Right atrium auricular region (tissue), 2 donors: ENCODE data around the gene PRKCA. TPM values are rescaled to one million over a fixed set of nuclear protein-coding genes. Genes with fewer than 3 reads are reported as not detected.
"Not testable (repeated sequence)": the region's sequence is repeated elsewhere in the genome, so short reads cannot be mapped to it uniquely, and the experiment has no call there.

Experiments used
- DNase-seq: peaks from one replicate; pipeline ENCODE4 v3.0.0-alpha.2; 2019; ENCODE audit warnings: low spot score
- H3K27ac ChIP-seq, 2 donors: fragments of 200-600 bp; sonication (generic); 1 replicate in 1 of 2; 2 replicates in 1 of 2; pipeline ENCODE4 v1.5.1; 2016 to 2019
- H3K27me3 ChIP-seq, 2 donors: fragments of 200-600 bp; sonication (generic); one replicate each; pipeline versions ENCODE4 v1.5.1 to v1.6.0; 2017 to 2019
- H3K36me3 ChIP-seq: fragments of 200-600 bp; sonication (generic); one replicate; pipeline ENCODE4 v1.5.1; 2016
- H3K4me1 ChIP-seq, 2 donors: fragments of 200-600 bp; sonication (generic); one replicate each; pipeline versions ENCODE4 v1.5.1 to v1.6.0; 2017 to 2019
- H3K4me3 ChIP-seq, 2 donors: fragments of 200-600 bp; sonication (generic); 1 replicate in 1 of 2; 2 replicates in 1 of 2; pipeline ENCODE4 v1.5.1; 2017 to 2019; ENCODE audit warnings: mild to moderate bottlenecking in 1 of 2, moderate library complexity in 1 of 2
- H3K9me3 ChIP-seq, 2 donors: fragments of 200-600 bp; sonication (generic); one replicate each; pipeline ENCODE4 v1.5.1; 2019
- CTCF ChIP-seq, 2 donors: fragments of 200-600 bp; sonication (generic); IDR thresholded peaks; one replicate each; pipeline ENCODE4 v1.5.1; 2019; ENCODE audit warnings: antibody characterized with exemption in 2 of 2
- total RNA-seq, 2 donors: library from RNA; depleted of rRNA; stranded (reverse); fragments of >200 nt; gene quantifications; one replicate each; pipeline ENCODE4 v1.1.0, GENCODE V29; 2016

Gene PRKCA
- total RNA-seq, 2 donors from 2014 or later: 6.4 to 6.6 TPM

DNA sequence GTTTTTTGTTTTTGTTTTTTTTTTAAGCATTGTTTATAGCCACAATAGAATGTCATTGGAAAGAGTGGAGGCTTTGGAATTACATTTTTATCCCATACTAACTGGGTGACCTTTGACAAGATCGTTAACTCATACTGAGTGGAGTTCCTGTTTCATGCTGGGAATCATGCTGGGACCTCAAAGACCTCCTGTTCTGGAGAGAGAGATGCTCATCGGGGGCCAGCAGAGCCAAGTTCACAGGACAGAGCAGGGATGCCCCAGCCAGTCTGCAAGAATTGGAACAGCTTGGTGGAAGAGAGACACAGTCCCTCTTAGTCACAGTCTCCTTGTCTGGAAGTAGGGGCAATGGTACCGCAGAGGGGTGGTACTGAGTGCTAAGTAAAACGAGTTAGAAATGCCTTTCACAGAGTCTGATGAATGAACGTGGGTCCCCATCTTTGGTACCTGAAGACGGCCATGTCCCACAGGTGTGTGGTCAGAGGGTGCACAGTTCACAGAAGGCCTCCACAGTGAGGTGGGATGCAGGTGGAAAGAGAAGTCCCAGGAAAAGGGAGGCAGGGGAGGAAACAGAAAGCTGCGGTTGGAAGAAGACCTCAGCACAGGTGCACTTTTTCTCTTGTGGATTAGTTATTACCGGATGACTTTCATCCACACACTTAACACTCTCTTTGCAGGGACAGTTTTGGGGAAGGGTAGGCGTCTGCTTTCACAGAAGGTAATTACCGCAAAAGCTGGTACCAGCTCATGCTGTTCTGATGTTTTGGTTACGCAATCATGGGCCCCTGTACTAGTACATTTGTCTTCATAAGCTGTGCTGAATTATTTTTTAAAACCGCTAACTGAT lies 147.8 kb downstream of the PRKCA start:
- H3K27me3 ChIP-seq: no peaks in the 10 kb centered on the region
- DNase-seq: no peak
- no peak for TF ChIP-seq CTCF (IDR thresholded peaks at IDR 0.05)
- no peaks in the 10 kb centered on the region for H3K36me3 ChIP-seq
- H3K4me1 ChIP-seq: no peaks in the 10 kb centered on the region
- H3K4me3 ChIP-seq: no peak overlapping the region
- no peak overlapping the region for H3K27ac ChIP-seq
- H3K9me3 ChIP-seq: no peaks in the 10 kb centered on the region

DNA sequence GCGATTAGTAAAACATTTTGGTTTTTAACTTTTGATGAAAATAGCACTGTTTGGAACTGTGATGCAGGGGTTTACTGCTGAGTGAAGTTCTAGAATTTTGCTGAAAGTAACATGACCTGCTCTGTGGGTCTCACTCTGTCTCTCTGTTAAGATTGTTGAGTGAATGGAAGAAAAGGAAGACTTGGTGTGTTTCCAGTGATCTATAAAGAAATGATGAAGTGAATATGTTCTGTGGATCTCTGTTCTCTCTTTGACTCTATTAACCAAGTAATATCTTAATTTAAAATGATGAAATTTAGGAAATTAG lies 148.4 kb downstream of the PRKCA start:
- no peak for TF ChIP-seq CTCF (IDR thresholded peaks at IDR 0.05)
- DNase-seq: no peak
- no peaks in the 10 kb centered on the region for H3K9me3 ChIP-seq
- no peaks in the 10 kb centered on the region for H3K36me3 ChIP-seq
- H3K4me3 ChIP-seq: no peak overlapping the region
- no peaks in the 10 kb centered on the region for H3K4me1 ChIP-seq
- no peaks in the 10 kb centered on the region for H3K27me3 ChIP-seq
- H3K27ac ChIP-seq: no peak overlapping the region

GRCh38 chr17:66451188-66452149 lies 149.1 kb downstream of the PRKCA start:
- Histone ChIP-seq H3K9me3 (no peaks in the 10 kb centered on the region), H3K27ac (no peak overlapping the region), H3K4me1 (no peaks in the 10 kb centered on the region), H3K36me3 (no peaks in the 10 kb centered on the region), H3K27me3 (no peaks in the 10 kb centered on the region), H3K4me3 (no peak overlapping the region)
- no peak for DNase-seq
- no peak for TF ChIP-seq CTCF (IDR thresholded peaks at IDR 0.05)

DNA sequence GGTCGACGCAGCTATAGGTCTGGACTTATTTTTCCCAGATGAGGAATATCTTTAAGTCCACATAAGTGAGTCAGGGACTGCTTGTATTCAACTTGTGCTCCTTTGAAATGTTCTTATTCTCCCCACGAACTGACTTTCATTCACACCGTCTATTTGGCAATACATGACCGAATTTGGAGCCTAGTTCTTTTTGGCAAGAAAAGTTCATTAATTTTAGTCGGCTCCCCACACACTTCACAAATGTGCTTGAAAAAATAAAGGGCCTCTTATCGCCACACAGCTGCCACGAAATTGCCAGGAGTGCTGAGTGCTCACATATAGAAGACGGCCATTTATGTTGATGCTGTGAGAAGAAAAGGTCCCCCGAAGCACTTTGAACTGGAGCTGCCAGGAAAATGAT lies 152.6 kb downstream of the PRKCA start:
- Histone ChIP-seq H3K9me3 (no peaks in the 10 kb centered on the region), H3K27ac (no peak overlapping the region), H3K4me3 (no peak overlapping the region), H3K27me3 (no peaks in the 10 kb centered on the region), H3K4me1 (no peaks in the 10 kb centered on the region), H3K36me3 (no peaks in the 10 kb centered on the region)
- DNase-seq: no peak
- no peak for TF ChIP-seq CTCF (IDR thresholded peaks at IDR 0.05)

- H3K4me3 ChIP-seq: not testable (repeated sequence)
Observed at GRCh38 chr17:66457499-66457898, 155.1 kb downstream of the PRKCA start.

GRCh38 chr17:66458782-66459181 lies 156.4 kb downstream of the PRKCA start:
- no peaks in the 10 kb centered on the region for H3K36me3 ChIP-seq
- H3K27me3 ChIP-seq: no peaks in the 10 kb centered on the region
- no peak for DNase-seq
- H3K4me1 ChIP-seq: no peaks in the 10 kb centered on the region
- no peak for TF ChIP-seq CTCF (IDR thresholded peaks at IDR 0.05)
- H3K9me3 ChIP-seq: no peaks in the 10 kb centered on the region
- H3K4me3 ChIP-seq: no peak overlapping the region
- peak overlapping the region in 1 of 2 donors; percentile 70 for H3K27ac ChIP-seq

More at GRCh38 chr17:66457499-66457898, 155.1 kb downstream of the PRKCA start:
- not testable (repeated sequence) for H3K9me3 ChIP-seq, H3K27me3 ChIP-seq, H3K36me3 ChIP-seq, H3K27ac ChIP-seq, H3K4me1 ChIP-seq, DNase-seq
